Stomach (tissue), 9 donors: Measurements from ENCODE around the gene SLC35F3. TPM values are rescaled to one million over a fixed set of nuclear protein-coding genes. Genes with fewer than 3 reads are reported as not detected.

Experiments
- DNase-seq, 2 donors: peaks; one replicate each; pipeline versions ENCODE4 v3.0.0 to v3.0.0-alpha.2; 2013 to 2019
- H3K27ac ChIP-seq, 5 donors: fragments of 200-600 bp in 4 of 5; sonication (generic) in 4 of 5; one replicate each; pipeline ENCODE4 v1.5.1; 2013 to 2019; ENCODE audit warnings: mild to moderate bottlenecking in 1 of 5, moderate library complexity in 1 of 5
- H3K27me3 ChIP-seq, 3 donors: fragments of 200-600 bp; sonication (generic); one replicate each; pipeline ENCODE4 v1.5.1; 2017 to 2019; ENCODE audit warnings: mixed run types in 1 of 3
- H3K36me3 ChIP-seq, 4 donors: fragments of 200-600 bp; sonication (generic); 1 replicate in 3 of 4; 2 replicates in 1 of 4; pipeline ENCODE4 v1.5.1; 2016 to 2019
- H3K4me1 ChIP-seq, 4 donors: fragments of 200-600 bp; sonication (generic); one replicate each; pipeline ENCODE4 v1.5.1; 2016 to 2019
- H3K4me3 ChIP-seq, 4 donors: fragments of 200-600 bp; sonication (generic) in 3 of 4; one replicate each; pipeline ENCODE4 v1.5.1; 2016 to 2019; ENCODE audit warnings: mild to moderate bottlenecking in 1 of 4
- H3K9me3 ChIP-seq, 4 donors: fragments of 200-600 bp; sonication (generic); one replicate each; pipeline ENCODE4 v1.5.1; 2016 to 2019
- EP300 ChIP-seq: sonication (generic); formaldehyde crosslinking; IDR thresholded peaks from one replicate; pipeline ENCODE4 v1.6.1; 2017; ENCODE audit warnings: antibody characterized with exemption
- POLR2A ChIP-seq, 4 donors: fragments of 450-650 bp; IDR thresholded peaks; one replicate each; pipeline ENCODE4 v1.6.1; 2016; ENCODE audit warnings: antibody characterized with exemption in 4 of 4, control low read depth in 2 of 4, mild to moderate bottlenecking in 1 of 4, moderate library complexity in 1 of 4
- POLR2AphosphoS5 ChIP-seq, 3 donors: sonication (generic); formaldehyde crosslinking; IDR thresholded peaks; one replicate each; pipeline ENCODE4 v1.6.1; 2016; ENCODE audit warnings: antibody characterized with exemption in 3 of 3
- WGBS, 5 donors: extraction: QIAGEN DNeasy Blood & Tissue Kit in 3 of 5; methylation state at CpG; one replicate each; pipeline versions ENCODE4 v1.1.5 to v1.1.7; 2013 to 2018; 5-methylcytosine and 5-hydroxymethylcytosine counted together
- intact Hi-C: fragments of 100-400 bp; cut with DNase I; formaldehyde crosslinking; loops from one replicate; pipeline ENCODE4 v1.15.1; 2023; ENCODE audit warnings: low total_unique reads
- polyA plus RNA-seq, 3 donors: library from polyadenylated mRNA; stranded (reverse); fragments of 200-250 nt; gene quantifications; one replicate each; pipeline ENCODE4 v1.2.3, GENCODE V29; 2013
- total RNA-seq, 5 donors: library from RNA; depleted of rRNA; stranded (reverse); fragments of >200 nt; gene quantifications; one replicate each; pipeline versions ENCODE4 v1.1.0 to v1.2.3, GENCODE V29; 2014 to 2016
- TF ChIP-seq, protein P1 (sequence below), 7 experiments: fragments of 450-650 bp in 4 of 7; fragments of 200-600 bp in 3 of 7; sonication (generic) in 3 of 7; IDR thresholded peaks; one replicate each; pipeline ENCODE4 v1.5.1; 2016 to 2019; ENCODE audit warnings: antibody characterized with exemption in 7 of 7, control low read depth in 2 of 7, mild to moderate bottlenecking in 1 of 7
- donor health status: healthy with polysubstance abuse.
- donor health status: Bipolar disorder and iron deficiency.
- donor health status: healthy.

SLC35F3 gene
- total and polyA plus RNA-seq, 8 donors = under 0.01 to 1.5 (median 0.59) TPM; not detected in 2

DNA sequence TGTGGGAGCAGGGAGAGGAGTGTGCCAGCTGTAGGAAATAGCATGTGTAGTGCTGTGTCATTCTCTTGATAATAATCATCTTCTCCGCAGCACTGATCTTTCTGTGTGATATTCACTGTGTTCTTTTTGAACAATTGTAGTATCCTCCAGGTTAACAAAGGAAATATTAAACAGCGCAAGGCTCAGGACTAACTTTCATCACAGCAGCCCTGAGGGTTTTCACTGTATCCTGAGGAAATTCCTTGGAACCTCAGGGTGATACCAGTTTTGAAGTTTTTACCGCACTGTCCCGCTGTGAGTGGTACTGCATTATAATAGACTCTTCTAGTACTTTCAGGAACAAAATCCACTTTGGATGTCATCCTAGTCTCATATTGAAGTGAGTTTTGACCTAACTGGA is 240.4 kb downstream of the SLC35F3 start:
- WGBS, 5 donors = 76 to 94% (median 87%) methylated on average over 4 of the region's 4 CpGs
- Histone ChIP-seq H3K27ac (no peak overlapping the region), H3K4me1 (no peaks in the 10 kb centered on the region), H3K36me3 (no peaks in the 10 kb centered on the region), H3K27me3 (peaks cover 0 to 35% (median 0%) of the 10 kb centered on the region in 3 donors), H3K9me3 (no peaks in the 10 kb centered on the region), H3K4me3 (no peak overlapping the region)
- intact Hi-C loops = no loop called here
- DNase-seq = no peak
- TF ChIP-seq POLR2AphosphoS5 (IDR thresholded peaks at IDR 0.05) (no peak), EP300 (no peak), POLR2A (IDR thresholded peaks at IDR 0.05) (no peak)
- TF ChIP-seq, protein P1, sequence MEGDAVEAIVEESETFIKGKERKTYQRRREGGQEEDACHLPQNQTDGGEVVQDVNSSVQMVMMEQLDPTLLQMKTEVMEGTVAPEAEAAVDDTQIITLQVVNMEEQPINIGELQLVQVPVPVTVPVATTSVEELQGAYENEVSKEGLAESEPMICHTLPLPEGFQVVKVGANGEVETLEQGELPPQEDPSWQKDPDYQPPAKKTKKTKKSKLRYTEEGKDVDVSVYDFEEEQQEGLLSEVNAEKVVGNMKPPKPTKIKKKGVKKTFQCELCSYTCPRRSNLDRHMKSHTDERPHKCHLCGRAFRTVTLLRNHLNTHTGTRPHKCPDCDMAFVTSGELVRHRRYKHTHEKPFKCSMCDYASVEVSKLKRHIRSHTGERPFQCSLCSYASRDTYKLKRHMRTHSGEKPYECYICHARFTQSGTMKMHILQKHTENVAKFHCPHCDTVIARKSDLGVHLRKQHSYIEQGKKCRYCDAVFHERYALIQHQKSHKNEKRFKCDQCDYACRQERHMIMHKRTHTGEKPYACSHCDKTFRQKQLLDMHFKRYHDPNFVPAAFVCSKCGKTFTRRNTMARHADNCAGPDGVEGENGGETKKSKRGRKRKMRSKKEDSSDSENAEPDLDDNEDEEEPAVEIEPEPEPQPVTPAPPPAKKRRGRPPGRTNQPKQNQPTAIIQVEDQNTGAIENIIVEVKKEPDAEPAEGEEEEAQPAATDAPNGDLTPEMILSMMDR (IDR thresholded peaks at IDR 0.05) = no peak

DNA sequence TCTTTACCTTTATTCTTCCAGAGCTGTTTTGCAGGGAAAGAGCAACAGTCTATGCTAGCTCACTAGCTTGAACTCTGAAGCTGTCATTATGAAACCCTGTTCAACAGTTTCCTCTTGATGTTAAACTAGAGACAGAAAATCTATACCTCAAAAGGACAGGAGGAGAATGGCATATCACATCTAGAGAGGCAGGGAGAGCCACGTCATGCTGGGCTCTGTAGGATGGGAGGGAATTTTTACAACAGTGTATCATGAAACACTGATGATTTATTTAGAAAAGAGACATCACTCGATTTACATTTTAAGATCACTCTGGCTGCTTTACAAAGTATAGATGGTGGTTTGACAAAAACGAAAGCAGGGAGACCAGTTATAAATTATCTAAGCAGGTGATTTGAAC is 243.9 kb downstream of the SLC35F3 start:
- Histone ChIP-seq H3K27me3 (peaks cover 0 to 35% (median 0%) of the 10 kb centered on the region in 3 donors), H3K36me3 (no peaks in the 10 kb centered on the region), H3K9me3 (no peaks in the 10 kb centered on the region), H3K4me1 (no peaks in the 10 kb centered on the region), H3K27ac (no peak overlapping the region), H3K4me3 (no peak overlapping the region)
- no peak for TF ChIP-seq POLR2A (IDR thresholded peaks at IDR 0.05)
- no peak for TF ChIP-seq POLR2AphosphoS5 (IDR thresholded peaks at IDR 0.05)
- TF ChIP-seq EP300 = no peak
- TF ChIP-seq, protein P1 (IDR thresholded peaks at IDR 0.05) = no peak
- DNase-seq = no peak
- intact Hi-C loops = no loop called here
- WGBS, 5 donors = 53 to 73% (median 66%) methylated on average over 3 of the region's 3 CpGs

DNA sequence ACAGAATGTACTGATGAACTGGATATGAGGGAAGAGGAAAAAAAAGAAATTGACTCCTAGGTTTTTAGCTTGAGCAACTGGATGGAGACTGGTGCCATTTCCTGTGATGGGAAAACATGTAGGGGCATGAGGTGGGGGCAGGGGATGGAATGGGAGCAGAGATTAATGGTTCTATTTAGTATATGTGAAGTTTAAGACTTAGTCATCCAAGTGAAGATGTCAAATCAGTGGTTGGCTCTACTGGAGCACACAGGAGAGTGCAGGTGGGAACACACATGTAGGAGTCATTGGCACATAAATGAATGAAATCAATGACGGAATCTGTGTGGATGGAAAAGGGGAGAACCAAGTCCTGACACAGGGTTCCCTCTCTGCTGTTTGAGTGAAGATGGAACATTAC is 244.3 kb downstream of the SLC35F3 start:
- peaks cover 0 to 34% (median 0%) of the 10 kb centered on the region in 3 donors for H3K27me3 ChIP-seq
- 67 to 100% (median 98%) methylated on average over 1 of the region's 1 CpG for WGBS, 5 donors

DNA sequence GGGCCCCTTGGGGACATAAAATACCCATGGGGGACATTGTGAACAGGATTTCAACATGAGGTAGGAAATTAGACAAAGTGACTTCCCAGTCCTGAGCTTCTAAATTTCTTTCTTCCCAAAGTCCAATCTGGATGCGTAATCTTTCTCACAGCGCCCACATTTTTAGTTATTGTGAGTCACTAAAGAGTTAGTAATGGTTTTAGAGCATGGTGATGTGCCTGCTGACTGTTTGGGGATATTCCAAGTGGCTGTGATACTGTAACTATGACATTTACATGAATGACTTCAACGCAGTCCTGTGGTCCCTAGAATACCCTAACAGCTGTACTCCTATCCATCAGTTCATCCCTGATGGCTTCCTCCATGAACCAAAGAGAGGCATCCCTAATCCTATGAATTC is 244.7 kb downstream of the SLC35F3 start:
- no peaks in the 10 kb centered on the region for H3K9me3 ChIP-seq
- H3K27me3 ChIP-seq = peaks cover 0 to 30% (median 0%) of the 10 kb centered on the region in 3 donors
- DNase-seq = no peak
- no peak overlapping the region for H3K27ac ChIP-seq
- intact Hi-C loops = no loop called here
- H3K36me3 ChIP-seq = no peaks in the 10 kb centered on the region
- WGBS, 5 donors = 74 to 93% (median 87%) methylated on average over 3 of the region's 3 CpGs
- TF ChIP-seq POLR2A (IDR thresholded peaks at IDR 0.05) (no peak), EP300 (no peak)
- TF ChIP-seq, protein P1 (IDR thresholded peaks at IDR 0.05) = no peak
- H3K4me3 ChIP-seq = no peak overlapping the region
- no peaks in the 10 kb centered on the region for H3K4me1 ChIP-seq

More for the DNA sequence above, 244.3 kb downstream of the SLC35F3 start:
- no peaks in the 10 kb centered on the region for H3K36me3 ChIP-seq
- no peaks in the 10 kb centered on the region for H3K9me3 ChIP-seq
- DNase-seq = no peak
- intact Hi-C loops = no loop called here
- H3K4me3 ChIP-seq = no peak overlapping the region
- no peak overlapping the region for H3K27ac ChIP-seq
- TF ChIP-seq EP300 (no peak), POLR2AphosphoS5 (IDR thresholded peaks at IDR 0.05) (no peak), POLR2A (IDR thresholded peaks at IDR 0.05) (no peak)
- TF ChIP-seq, protein P1 (IDR thresholded peaks at IDR 0.05) = no peak
- no peaks in the 10 kb centered on the region for H3K4me1 ChIP-seq
